GM12801 (cell line): ENCODE measurements around the gene COX6B2.

Experiments used
- TF ChIP-seq, protein P1 (sequence below): IDR thresholded peaks from one replicate; pipeline ENCODE4 v1.5.1; 2011; ENCODE audit warnings: control low read depth; ENCODE audit not compliant: insufficient read length; ENCODE audit errors: extremely low read depth

Gene COX6B2

DNA sequence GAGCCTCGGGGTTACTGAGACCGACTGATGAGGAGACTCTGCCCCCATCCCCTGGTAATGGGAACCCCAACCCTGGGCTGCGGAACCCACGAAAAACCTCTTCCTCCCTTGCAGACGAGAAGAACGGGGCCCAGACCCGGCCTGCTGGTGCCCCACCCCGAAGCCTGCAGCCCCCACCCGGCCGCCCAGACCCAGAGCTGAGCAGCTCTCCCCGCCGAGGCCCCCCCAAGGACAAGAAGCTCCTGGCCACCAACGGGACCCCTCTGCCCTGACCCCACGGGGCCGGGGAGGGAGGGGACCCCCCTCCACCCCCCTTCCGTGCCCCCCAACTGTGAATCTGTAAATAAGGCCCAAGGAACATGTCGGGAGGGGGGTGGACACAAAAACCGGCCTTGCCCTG lies 42.7 kb downstream of the COX6B2 start:
- TF ChIP-seq, protein P1, sequence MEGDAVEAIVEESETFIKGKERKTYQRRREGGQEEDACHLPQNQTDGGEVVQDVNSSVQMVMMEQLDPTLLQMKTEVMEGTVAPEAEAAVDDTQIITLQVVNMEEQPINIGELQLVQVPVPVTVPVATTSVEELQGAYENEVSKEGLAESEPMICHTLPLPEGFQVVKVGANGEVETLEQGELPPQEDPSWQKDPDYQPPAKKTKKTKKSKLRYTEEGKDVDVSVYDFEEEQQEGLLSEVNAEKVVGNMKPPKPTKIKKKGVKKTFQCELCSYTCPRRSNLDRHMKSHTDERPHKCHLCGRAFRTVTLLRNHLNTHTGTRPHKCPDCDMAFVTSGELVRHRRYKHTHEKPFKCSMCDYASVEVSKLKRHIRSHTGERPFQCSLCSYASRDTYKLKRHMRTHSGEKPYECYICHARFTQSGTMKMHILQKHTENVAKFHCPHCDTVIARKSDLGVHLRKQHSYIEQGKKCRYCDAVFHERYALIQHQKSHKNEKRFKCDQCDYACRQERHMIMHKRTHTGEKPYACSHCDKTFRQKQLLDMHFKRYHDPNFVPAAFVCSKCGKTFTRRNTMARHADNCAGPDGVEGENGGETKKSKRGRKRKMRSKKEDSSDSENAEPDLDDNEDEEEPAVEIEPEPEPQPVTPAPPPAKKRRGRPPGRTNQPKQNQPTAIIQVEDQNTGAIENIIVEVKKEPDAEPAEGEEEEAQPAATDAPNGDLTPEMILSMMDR = no peak

DNA sequence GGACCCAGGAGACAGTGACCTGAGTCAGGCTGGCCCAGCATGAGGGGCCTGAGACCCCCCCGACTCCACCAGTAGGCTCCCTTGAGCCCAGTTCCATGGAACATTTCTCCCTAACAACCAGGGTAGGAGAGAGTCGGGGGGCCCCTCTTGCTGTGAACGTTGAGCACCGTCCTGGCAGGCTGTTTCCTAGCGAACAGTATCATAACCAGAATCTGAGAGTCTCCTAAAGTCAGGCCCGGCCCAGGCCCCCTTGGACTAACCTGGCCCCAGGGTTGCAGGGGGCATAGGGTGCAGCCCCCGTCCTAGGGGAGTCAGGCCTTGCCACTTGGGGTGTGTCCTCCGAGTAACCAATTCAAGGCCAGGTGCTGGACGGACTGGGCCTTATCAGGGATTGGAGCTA lies 43.1 kb downstream of the COX6B2 start:
- TF ChIP-seq, protein P1 = no peak

DNA sequence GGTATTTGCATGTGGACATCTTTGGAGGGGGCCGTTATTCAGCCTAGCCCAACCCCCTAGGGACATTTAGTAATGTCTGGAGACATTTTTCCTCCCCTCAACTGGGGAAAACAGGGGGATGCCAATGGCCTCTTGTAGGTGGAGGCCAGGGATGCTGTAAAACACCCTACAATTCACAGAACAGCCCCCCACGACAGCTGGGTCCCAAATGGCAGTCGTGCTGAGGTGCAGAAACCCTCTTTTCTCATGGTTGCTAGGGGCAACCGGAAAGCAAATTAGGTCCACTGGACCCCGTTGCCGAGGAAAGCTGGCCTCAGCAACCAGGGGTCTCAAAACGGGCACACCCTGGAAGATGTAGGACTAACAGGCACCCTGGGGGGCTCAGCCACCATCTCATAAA lies 44.0 kb downstream of the COX6B2 start:
- TF ChIP-seq, protein P1 = no peak

DNA sequence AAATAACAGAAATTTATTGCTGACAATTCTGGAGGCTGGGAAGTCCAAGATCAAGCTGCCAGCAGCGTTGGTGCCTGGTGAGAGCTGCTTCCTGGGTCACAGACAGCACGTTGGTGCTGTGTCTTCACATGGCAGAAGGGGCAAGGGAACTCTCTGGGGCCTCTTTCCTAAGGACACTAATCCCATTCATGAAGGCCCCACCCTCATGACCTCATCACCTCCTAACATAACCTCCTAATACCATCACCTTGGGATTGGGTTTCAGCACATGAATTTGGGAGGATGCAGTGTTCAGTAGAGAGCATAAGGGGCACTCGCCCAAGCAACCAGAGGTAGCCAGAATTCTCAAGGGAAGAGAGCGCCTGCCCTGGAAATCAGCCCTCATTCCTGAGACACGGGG lies 45.1 kb downstream of the COX6B2 start:
- TF ChIP-seq, protein P1 = no peak

DNA sequence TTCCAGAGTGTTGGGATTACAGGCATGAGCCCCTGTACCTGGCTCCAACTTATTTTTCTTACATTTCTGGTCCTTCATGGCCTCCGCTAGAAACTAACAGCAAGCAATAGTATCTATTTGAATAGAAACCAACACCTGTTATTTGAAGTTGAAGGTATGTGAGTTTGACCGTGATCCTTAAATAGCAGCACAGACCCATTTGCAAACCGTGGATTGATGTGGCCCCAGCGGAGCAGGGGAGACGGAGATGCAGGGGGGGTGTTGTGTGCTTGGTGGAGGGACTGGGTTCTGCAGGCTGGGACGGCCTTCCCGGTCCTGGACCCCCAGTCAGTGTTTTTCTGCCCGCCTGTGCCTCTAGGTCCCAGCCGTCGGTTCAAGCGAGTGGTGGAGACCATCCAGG lies 46.2 kb downstream of the COX6B2 start:
- TF ChIP-seq, protein P1 = no peak

DNA sequence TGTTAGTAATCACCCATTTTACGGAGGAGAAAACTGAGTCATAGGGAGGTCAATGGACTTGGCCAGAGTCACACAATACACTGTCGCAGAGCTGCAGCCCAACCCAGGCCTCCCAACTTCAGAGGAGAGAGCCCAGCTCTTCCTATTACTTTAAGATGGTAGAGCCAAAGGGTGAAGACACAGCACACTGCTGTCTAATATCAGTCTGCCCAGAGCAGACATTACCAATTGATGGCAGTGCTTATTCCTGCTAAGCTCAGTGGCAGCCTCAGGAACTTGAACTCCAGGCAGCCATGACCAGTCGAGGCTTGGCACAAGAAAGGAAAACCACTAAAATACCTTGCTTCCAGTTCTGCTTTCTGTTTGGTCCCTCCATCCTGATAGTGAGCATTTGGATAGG lies 47.8 kb downstream of the COX6B2 start:
- TF ChIP-seq, protein P1 = no peak

DNA sequence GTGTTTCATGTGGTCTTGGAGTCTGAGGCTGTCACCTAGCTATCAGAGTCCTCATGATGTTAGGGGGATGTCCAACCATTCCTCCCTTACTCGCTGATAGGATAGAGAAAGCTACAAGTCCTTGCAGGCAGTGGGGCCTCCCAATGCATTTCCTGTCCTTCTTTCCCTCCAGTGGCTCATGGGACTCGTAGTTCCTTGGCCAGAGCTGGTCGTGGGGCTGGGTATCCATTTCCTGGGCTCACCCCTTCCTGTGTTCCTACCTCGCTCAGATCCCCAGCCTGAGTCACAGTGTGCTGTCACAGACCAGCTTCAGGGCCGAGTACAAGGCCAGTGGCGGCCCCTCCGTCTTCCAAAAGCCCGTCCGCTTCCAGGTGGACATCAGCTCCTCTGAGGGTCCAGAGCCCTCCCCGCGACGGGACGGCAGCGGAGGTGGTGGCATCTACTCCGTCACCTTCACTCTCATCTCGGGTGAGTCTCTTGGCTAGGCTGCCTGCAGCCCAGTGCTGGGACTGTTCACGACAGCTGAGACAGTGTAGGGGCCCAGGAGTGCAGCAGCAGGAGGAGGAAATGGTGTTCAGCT lies 48.4 kb downstream of the COX6B2 start:
- TF ChIP-seq, protein P1 = no peak
